Neuronal stem cell (in vitro differentiated cells): ENCODE results near the gene SPINT4.

Source experiments
- DNase-seq: peaks from one replicate; pipeline ENCODE4 v3.0.0-alpha.2; 2013; ENCODE audit warnings: low spot score
- H2AFZ ChIP-seq: one replicate; pipeline ENCODE4 v1.6.1; 2013; ENCODE audit warnings: mild to moderate bottlenecking, low read length, inconsistent platforms
- H2AK5ac ChIP-seq: 2 replicates; pipeline ENCODE4 v1.6.1; 2013; ENCODE audit warnings: low read depth, mild to moderate bottlenecking, inconsistent platforms, low read length, moderate library complexity, mixed read lengths
- H2BK120ac ChIP-seq: 2 replicates; pipeline ENCODE4 v1.6.1; 2013; ENCODE audit warnings: low read depth, mild to moderate bottlenecking, inconsistent platforms, low read length, moderate library complexity, mixed read lengths
- H2BK12ac ChIP-seq: one replicate; pipeline ENCODE4 v1.6.1; 2013; ENCODE audit warnings: low read length, inconsistent platforms
- H2BK15ac ChIP-seq: 2 replicates; pipeline ENCODE4 v1.6.1; 2013; ENCODE audit warnings: mild to moderate bottlenecking, low read length, inconsistent platforms, mixed read lengths
- H2BK5ac ChIP-seq: one replicate; pipeline ENCODE4 v1.6.1; 2013; ENCODE audit warnings: inconsistent platforms, mild to moderate bottlenecking, low read length, moderate library complexity
- H3K14ac ChIP-seq: one replicate; pipeline ENCODE4 v1.6.1; 2013; ENCODE audit warnings: low read length, inconsistent platforms
- H3K18ac ChIP-seq: 2 replicates; pipeline ENCODE4 v1.6.1; 2013; ENCODE audit warnings: low read length, inconsistent platforms
- H3K23ac ChIP-seq: 2 replicates; pipeline ENCODE4 v1.6.1; 2013; ENCODE audit warnings: low read depth, mild to moderate bottlenecking, mixed read lengths, low read length, inconsistent platforms; ENCODE audit not compliant: poor library complexity
- H3K27ac ChIP-seq: replicated peaks from 3 replicates; pipeline ENCODE4 v1.5.1; 2013; ENCODE audit warnings: low read length, inconsistent platforms
- H3K27me3 ChIP-seq, 3 experiments: 2 replicates each; pipeline ENCODE4 v1.6.1; 2013; ENCODE audit warnings: low read length in 3 of 3, mild to moderate bottlenecking in 2 of 3, inconsistent platforms in 1 of 3, low read depth in 1 of 3, mixed read lengths in 1 of 3, moderate library complexity in 1 of 3; ENCODE audit not compliant: control insufficient read depth in 3 of 3, insufficient read depth in 3 of 3
- H3K36me3 ChIP-seq, 2 donors: replicated peaks in 1 of 2; 2 replicates each; pipeline ENCODE4 v1.6.1; 2013; ENCODE audit warnings: low read length in 2 of 2; ENCODE audit not compliant: control insufficient read depth in 2 of 2, insufficient read depth in 2 of 2
- H3K4ac ChIP-seq: 2 replicates; pipeline ENCODE4 v1.6.1; 2013; ENCODE audit warnings: inconsistent platforms, mild to moderate bottlenecking, low read length, moderate library complexity
- H3K4me1 ChIP-seq, 2 donors: 1 replicate in 1 of 2; 2 replicates in 1 of 2; pipeline ENCODE4 v1.6.1; 2013; ENCODE audit warnings: low read length in 2 of 2, low read depth in 1 of 2; ENCODE audit not compliant: control insufficient read depth in 2 of 2, insufficient read depth in 1 of 2
- H3K4me2 ChIP-seq: one replicate; pipeline ENCODE4 v1.6.1; 2013; ENCODE audit warnings: mild to moderate bottlenecking, low read length, inconsistent platforms; ENCODE audit not compliant: insufficient read depth, poor library complexity, severe bottlenecking
- H3K4me3 ChIP-seq, 2 donors: 2 replicates each; pipeline ENCODE4 v1.5.1; 2013; ENCODE audit warnings: low read length in 2 of 2, mild to moderate bottlenecking in 2 of 2, inconsistent platforms in 1 of 2, moderate library complexity in 1 of 2
- H3K79me1 ChIP-seq: one replicate; pipeline ENCODE4 v1.6.1; 2013; ENCODE audit warnings: low read depth, mild to moderate bottlenecking, inconsistent platforms, low read length, moderate library complexity
- H3K9ac ChIP-seq: one replicate; pipeline ENCODE4 v1.6.1; 2013; ENCODE audit warnings: mild to moderate bottlenecking, low read depth, low read length, inconsistent platforms; ENCODE audit not compliant: poor library complexity
- H3K9me3 ChIP-seq, 2 donors: replicated peaks in 1 of 2; 2 replicates each; pipeline versions ENCODE3 to v1.6.1; 2013; ENCODE audit warnings: low read length in 2 of 2, mild to moderate bottlenecking in 2 of 2, inconsistent platforms in 1 of 2, low read depth in 1 of 2, mixed read lengths in 1 of 2, moderate library complexity in 1 of 2; ENCODE audit not compliant: control insufficient read depth in 2 of 2, insufficient read depth in 1 of 2
- H4K8ac ChIP-seq: one replicate; pipeline ENCODE4 v1.6.1; 2013; ENCODE audit warnings: low read depth, mild to moderate bottlenecking, inconsistent platforms, low read length, moderate library complexity
- H4K91ac ChIP-seq: one replicate; pipeline ENCODE4 v1.6.1; 2013; ENCODE audit warnings: low read length, low read depth, mild to moderate bottlenecking, inconsistent platforms; ENCODE audit not compliant: poor library complexity
- WGBS, 2 donors: extraction: QIAGEN DNeasy Blood & Tissue Kit; methylation state at CpG; one replicate each; pipeline ENCODE4 v1.1.7; 2013; ENCODE audit warnings: missing lambda C conversion rate in 2 of 2, mixed read lengths in 1 of 2; ENCODE audit not compliant: insufficient read length in 2 of 2, insufficient replicate concordance in 1 of 2; ENCODE audit errors: extremely low coverage in 2 of 2; 5-methylcytosine and 5-hydroxymethylcytosine counted together

SPINT4 gene

DNA sequence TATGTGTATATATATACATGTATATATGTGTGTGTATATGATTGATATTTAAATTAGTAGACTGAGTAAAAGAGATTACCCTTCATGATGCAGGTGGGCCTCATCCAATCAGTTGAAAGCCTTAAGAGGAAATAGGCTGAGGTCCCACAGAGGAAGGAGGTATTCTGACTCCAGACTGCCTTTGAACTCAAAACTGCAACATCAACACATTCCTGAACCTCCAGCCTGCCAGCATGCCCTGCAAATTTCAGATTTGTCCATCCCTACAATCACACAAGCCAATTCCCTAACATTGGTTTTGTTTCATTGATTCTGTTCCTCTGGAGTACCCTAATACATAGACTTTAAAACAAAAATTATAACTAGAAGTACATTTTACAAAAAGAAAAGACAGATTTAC lies 22.9 kb downstream of the SPINT4 start:
- H3K4ac ChIP-seq: no peak overlapping the region
- H3K9me3 ChIP-seq: no peaks in the 10 kb centered on the region
- no peak overlapping the region for H3K4me2 ChIP-seq
- H2BK15ac ChIP-seq: no peak overlapping the region
- no peak overlapping the region for H3K27ac ChIP-seq
- H2BK12ac ChIP-seq: no peak overlapping the region
- H2BK5ac ChIP-seq: no peak overlapping the region
- H3K14ac ChIP-seq: no peak overlapping the region
- no peak overlapping the region for H2AFZ ChIP-seq
- no peak overlapping the region for H4K91ac ChIP-seq
- no peak overlapping the region for H2BK120ac ChIP-seq
- no peak for DNase-seq
- H3K4me1 ChIP-seq: no peaks in the 10 kb centered on the region
- H3K27me3 ChIP-seq: peaks cover 0 to 13% (median 0%) of the 10 kb centered on the region in 3 experiments
- H4K8ac ChIP-seq: no peak overlapping the region
- no peak overlapping the region for H3K4me3 ChIP-seq
- no peak overlapping the region for H3K18ac ChIP-seq
- no peak overlapping the region for H3K23ac ChIP-seq
- H3K9ac ChIP-seq: no peak overlapping the region
- peaks cover 2% of the 10 kb centered on the region for H3K79me1 ChIP-seq
- H3K36me3 ChIP-seq: no peaks in the 10 kb centered on the region
- H2AK5ac ChIP-seq: no peak overlapping the region

DNA sequence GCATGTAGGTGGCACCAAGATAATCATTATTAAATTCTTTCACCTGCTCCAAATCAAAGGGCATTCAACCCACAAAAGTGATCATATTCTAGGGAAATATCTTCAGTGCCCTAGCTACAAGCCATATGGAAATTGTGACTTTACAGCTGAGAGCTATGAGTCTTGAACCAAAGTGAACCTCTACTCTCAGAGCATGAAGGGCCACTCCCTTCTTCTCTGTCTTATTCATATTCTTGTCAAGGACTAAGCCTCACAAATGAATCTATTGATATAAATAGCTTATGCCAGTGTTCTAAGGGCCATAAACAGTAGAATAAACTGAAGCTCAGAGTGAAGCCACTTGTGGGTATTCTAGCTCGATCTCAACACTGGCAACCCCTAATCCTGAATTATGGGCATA lies 29.6 kb downstream of the SPINT4 start:
- Histone ChIP-seq H4K91ac (no peak overlapping the region), H3K14ac (no peak overlapping the region), H2BK12ac (no peak overlapping the region), H3K9ac (no peak overlapping the region), H3K36me3 (no peaks in the 10 kb centered on the region), H2AFZ (no peak overlapping the region), H2AK5ac (no peak overlapping the region), H3K4me2 (no peak overlapping the region), H3K79me1 (no peaks in the 10 kb centered on the region), H3K4ac (no peak overlapping the region), H3K4me3 (no peak overlapping the region), H3K27ac (no peak overlapping the region), H3K4me1 (no peaks in the 10 kb centered on the region), H3K9me3 (no peaks in the 10 kb centered on the region), H4K8ac (no peak overlapping the region), H3K23ac (no peak overlapping the region), H2BK120ac (no peak overlapping the region), H2BK15ac (no peak overlapping the region), H2BK5ac (no peak overlapping the region), H3K18ac (no peak overlapping the region), H3K27me3 (peaks cover 0 to 11% (median 0%) of the 10 kb centered on the region in 3 experiments)
- WGBS, 2 donors: no CpG with 5 or more reads among the region's 1 CpG
- DNase-seq: no peak

- Histone ChIP-seq H3K9ac (no peak overlapping the region), H2AFZ (no peak overlapping the region), H2BK120ac (no peak overlapping the region), H3K4ac (no peak overlapping the region), H3K4me3 (no peak overlapping the region), H2BK5ac (no peak overlapping the region), H3K4me2 (no peak overlapping the region), H3K79me1 (no peaks in the 10 kb centered on the region), H4K8ac (no peak overlapping the region), H2BK15ac (no peak overlapping the region), H3K23ac (no peak overlapping the region), H3K9me3 (no peaks in the 10 kb centered on the region), H3K27ac (no peak overlapping the region), H2BK12ac (no peak overlapping the region), H3K18ac (no peak overlapping the region), H3K36me3 (no peaks in the 10 kb centered on the region), H3K4me1 (no peaks in the 10 kb centered on the region), H2AK5ac (no peak overlapping the region), H3K27me3 (peaks cover 0 to 10% (median 0%) of the 10 kb centered on the region in 3 experiments), H4K91ac (no peak overlapping the region), H3K14ac (no peak overlapping the region)
- DNase-seq: no peak
- WGBS, 2 donors: no CpG with 5 or more reads among the region's 3 CpGs
Measured at GRCh38 chr20:45752746-45753145, 30.6 kb downstream of the SPINT4 start.

- no CpG with 5 or more reads among the region's 4 CpGs for WGBS, 2 donors
- Histone ChIP-seq H3K79me1 (no peaks in the 10 kb centered on the region), H3K36me3 (no peaks in the 10 kb centered on the region)
Measured at GRCh38 chr20:45758096-45758495, 35.9 kb downstream of the SPINT4 start.

More at GRCh38 chr20:45758096-45758495, 35.9 kb downstream of the SPINT4 start:
- H3K14ac ChIP-seq: no peak overlapping the region
- H2BK120ac ChIP-seq: no peak overlapping the region
- H3K18ac ChIP-seq: no peak overlapping the region
- H2BK5ac ChIP-seq: no peak overlapping the region
- H3K4me2 ChIP-seq: no peak overlapping the region
- H3K27me3 ChIP-seq: no peaks in the 10 kb centered on the region
- no peak overlapping the region for H3K23ac ChIP-seq
- no peaks in the 10 kb centered on the region for H3K9me3 ChIP-seq
- no peak overlapping the region for H2BK12ac ChIP-seq
- H3K4me1 ChIP-seq: no peaks in the 10 kb centered on the region
- H3K4ac ChIP-seq: no peak overlapping the region
- H4K8ac ChIP-seq: no peak overlapping the region
- no peak overlapping the region for H3K9ac ChIP-seq
- no peak overlapping the region for H2AFZ ChIP-seq
- no peak overlapping the region for H2AK5ac ChIP-seq
- H3K4me3 ChIP-seq: no peak overlapping the region
- no peak overlapping the region for H2BK15ac ChIP-seq
- no peak overlapping the region for H3K27ac ChIP-seq
- no peak for DNase-seq
- H4K91ac ChIP-seq: no peak overlapping the region
